ENCODE results near the gene TRPM2. TPM values are rescaled to one million over a fixed set of nuclear protein-coding genes. Genes with fewer than 3 reads are reported as not detected.
A peak's percentile ranks its signal among the peaks of the same experiment; 100 is the strongest.

TRPM2 gene
- total RNA-seq, 2 donors from 2014 or later, result 1.6 to 12.5 TPM

GRCh38 chr21:44376606-44377005 lies 23.2 kb downstream of the TRPM2 start:
- Histone ChIP-seq H3K9ac (ENCODE audit: extremely low read depth, low read length, poor library complexity, severe bottlenecking) (no peak overlapping the region), H3K27me3 (ENCODE audit: control insufficient read depth, insufficient read depth, low read length, poor library complexity, severe bottlenecking) (no peaks in the 10 kb centered on the region), H3K27ac (ENCODE audit: low read depth, low read length) (no peak overlapping the region), H3K9me3 (ENCODE audit: control insufficient read depth, low read length) (peaks cover 20% of the 10 kb centered on the region), H3K4me1 (ENCODE audit: control insufficient read depth, insufficient read depth, low read length) (peaks cover 5% of the 10 kb centered on the region), H3K4me3 (ENCODE audit: low read length) (no peak overlapping the region), H3K36me3 (ENCODE audit: control insufficient read depth, insufficient read depth, low read length) (no peaks in the 10 kb centered on the region)
- peaks cover 11% of the 10 kb centered on the region for H3K27me3 Mint-ChIP-seq (ENCODE audit: insufficient read depth)
- DNase-seq, result peak; percentile 27
- TF ChIP-seq CTCF (conservative IDR thresholded peaks at IDR 0.05), result no peak
- H3K27ac Mint-ChIP-seq, result no peak overlapping the region
- peaks cover 13% of the 10 kb centered on the region for H3K4me1 Mint-ChIP-seq
- peaks cover 8% of the 10 kb centered on the region for H3K36me3 Mint-ChIP-seq (ENCODE audit: low read depth)
- no peak overlapping the region for H3K4me3 Mint-ChIP-seq
- H3K9me3 Mint-ChIP-seq, result peaks cover 30% of the 10 kb centered on the region
- WGBS, 2 experiments (ENCODE audit: insufficient coverage in 1 of 2, insufficient read length in 1 of 2), result 94 to 100% methylated on average over 4 to 9 of the region's 9 CpGs

GRCh38 chr21:44377201-44377921 lies 23.9 kb downstream of the TRPM2 start:
- Histone ChIP-seq H3K4me3 (ENCODE audit: low read length) (no peak overlapping the region), H3K27me3 (ENCODE audit: control insufficient read depth, insufficient read depth, low read length, poor library complexity, severe bottlenecking) (no peaks in the 10 kb centered on the region), H3K9ac (ENCODE audit: extremely low read depth, low read length, poor library complexity, severe bottlenecking) (no peak overlapping the region), H3K36me3 (ENCODE audit: control insufficient read depth, insufficient read depth, low read length) (no peaks in the 10 kb centered on the region), H3K27ac (ENCODE audit: low read depth, low read length) (no peak overlapping the region), H3K4me1 (ENCODE audit: control insufficient read depth, insufficient read depth, low read length) (peaks cover 5% of the 10 kb centered on the region), H3K9me3 (ENCODE audit: control insufficient read depth, low read length) (peaks cover 20% of the 10 kb centered on the region)
- peaks cover 13% of the 10 kb centered on the region for H3K4me1 Mint-ChIP-seq
- DNase-seq, result peak; percentile 72
- WGBS, 2 experiments (ENCODE audit: insufficient coverage in 1 of 2, insufficient read length in 1 of 2), result 90 to 92% methylated on average over 15 to 21 of the region's 24 CpGs
- H3K27me3 Mint-ChIP-seq (ENCODE audit: insufficient read depth), result peaks cover 7% of the 10 kb centered on the region
- peaks cover 30% of the 10 kb centered on the region for H3K9me3 Mint-ChIP-seq
- no peak overlapping the region for H3K27ac Mint-ChIP-seq
- peaks cover 8% of the 10 kb centered on the region for H3K36me3 Mint-ChIP-seq (ENCODE audit: low read depth)
- peak; percentile 64 for TF ChIP-seq CTCF (conservative IDR thresholded peaks at IDR 0.05)
- no peak overlapping the region for H3K4me3 Mint-ChIP-seq

- TF ChIP-seq CTCF (conservative IDR thresholded peaks at IDR 0.05), result no peak
- H3K9ac ChIP-seq (ENCODE audit: extremely low read depth, low read length, poor library complexity, severe bottlenecking), result no peak overlapping the region
- no peak overlapping the region for H3K27ac Mint-ChIP-seq
- H3K27ac ChIP-seq (ENCODE audit: low read depth, low read length), result no peak overlapping the region
- H3K4me3 ChIP-seq (ENCODE audit: low read length), result no peak overlapping the region
- H3K9me3 ChIP-seq (ENCODE audit: control insufficient read depth, low read length), result peaks cover 20% of the 10 kb centered on the region
- H3K9me3 Mint-ChIP-seq, result peaks cover 30% of the 10 kb centered on the region
- peaks cover 5% of the 10 kb centered on the region for H3K4me1 ChIP-seq (ENCODE audit: control insufficient read depth, insufficient read depth, low read length)
- H3K27me3 Mint-ChIP-seq (ENCODE audit: insufficient read depth), result peaks cover 7% of the 10 kb centered on the region
- 88 to 91% methylated on average over 14 to 22 of the region's 22 CpGs for WGBS, 2 experiments (ENCODE audit: insufficient coverage in 1 of 2, insufficient read length in 1 of 2)
- H3K36me3 ChIP-seq (ENCODE audit: control insufficient read depth, insufficient read depth, low read length), result no peaks in the 10 kb centered on the region
- H3K4me1 Mint-ChIP-seq, result peaks cover 13% of the 10 kb centered on the region
- H3K27me3 ChIP-seq (ENCODE audit: control insufficient read depth, insufficient read depth, low read length, poor library complexity, severe bottlenecking), result no peaks in the 10 kb centered on the region
- DNase-seq, result peak; percentile 39
- H3K4me3 Mint-ChIP-seq, result no peak overlapping the region
- H3K36me3 Mint-ChIP-seq (ENCODE audit: low read depth), result peaks cover 8% of the 10 kb centered on the region
These were observed 24.7 kb downstream of the TRPM2 start for GRCh38 chr21:44377922-44378645.

All from endodermal cell (in vitro differentiated cells).